ENCODE measurements around the gene PLGRKT.

GRCh38 chr9:5393497-5393896, 44.2 kb downstream of the PLGRKT start:
- TF ChIP-seq POLR2A (IDR thresholded peaks at IDR 0.05; ENCODE audit: extremely low read depth, insufficient read length) (no peak), CTCF (IDR thresholded peaks at IDR 0.05; ENCODE audit: low read depth, low read length) (no peak), MYC (IDR thresholded peaks at IDR 0.05; ENCODE audit: low read depth, low read length) (no peak), MAX (IDR thresholded peaks at IDR 0.05; ENCODE audit: low read depth, low read length) (no peak)
